GM21619 (cell line): ENCODE results near the gene ATF7IP2.

Experiments
- ATAC-seq: cut with Tn5 transposase; IDR thresholded peaks from one replicate; pipeline ENCODE4 v1.9.1; 2021; ENCODE audit not compliant: unreplicated experiment

Gene ATF7IP2

GRCh38 chr16:10509534-10510025 lies 123.7 kb downstream of the ATF7IP2 start:
- peak; percentile 94 for ATAC-seq

- no peak for ATAC-seq
Observed at GRCh38 chr16:10510279-10510678, 124.4 kb downstream of the ATF7IP2 start.

GRCh38 chr16:10511829-10512228 lies 126.0 kb downstream of the ATF7IP2 start:
- ATAC-seq = no peak

GRCh38 chr16:10514369-10515055 lies 128.7 kb downstream of the ATF7IP2 start:
- ATAC-seq = no peak

- no peak for ATAC-seq
Observed at GRCh38 chr16:10517868-10518267, 132.0 kb downstream of the ATF7IP2 start.

GRCh38 chr16:10518479-10519041 lies 132.7 kb downstream of the ATF7IP2 start:
- ATAC-seq = no peak

GRCh38 chr16:10519297-10519696 lies 133.4 kb downstream of the ATF7IP2 start:
- ATAC-seq = no peak

- no peak for ATAC-seq
Observed at GRCh38 chr16:10519929-10520868, 134.3 kb downstream of the ATF7IP2 start.

- ATAC-seq = no peak
Observed at GRCh38 chr16:10520869-10521578, 135.2 kb downstream of the ATF7IP2 start.

GRCh38 chr16:10521681-10522274 lies 135.9 kb downstream of the ATF7IP2 start:
- no peak for ATAC-seq

GRCh38 chr16:10522966-10523365 lies 137.1 kb downstream of the ATF7IP2 start:
- ATAC-seq = no peak

- ATAC-seq = no peak
Observed at GRCh38 chr16:10525214-10525825, 139.5 kb downstream of the ATF7IP2 start.

- no peak for ATAC-seq
Observed at GRCh38 chr16:10526962-10527361, 141.1 kb downstream of the ATF7IP2 start.

GRCh38 chr16:10528635-10529034 lies 142.8 kb downstream of the ATF7IP2 start:
- no peak for ATAC-seq

- ATAC-seq = no peak
Observed at GRCh38 chr16:10529895-10530669, 144.2 kb downstream of the ATF7IP2 start.

- no peak for ATAC-seq
Observed at GRCh38 chr16:10530685-10531084, 144.8 kb downstream of the ATF7IP2 start.

GRCh38 chr16:10531582-10531981 lies 145.7 kb downstream of the ATF7IP2 start:
- ATAC-seq = no peak
